Keratinocyte (primary cell): ENCODE data around the gene PRKCG. TPM values are rescaled to one million over a fixed set of nuclear protein-coding genes. Genes with fewer than 3 reads are reported as not detected.

Experiments used
- DNase-seq: peaks from one replicate; pipeline ENCODE4 v3.0.0-alpha.2; 2011; ENCODE audit warnings: low read depth, missing footprints, low spot score
- FAIRE-seq: peaks from 2 replicates; lab custom pipeline; 2011; peaks lifted over from hg19 to GRCh38; lab: Jason Lieb, UNC
- H2AFZ ChIP-seq: 2 replicates; pipeline ENCODE4 v1.6.0; 2012; ENCODE audit warnings: low read length, control low read depth, inconsistent platforms; ENCODE audit not compliant: control insufficient read depth
- H3K27ac ChIP-seq: 2 replicates; pipeline ENCODE4 v1.5.1; 2011; ENCODE audit warnings: low read length; ENCODE audit not compliant: control insufficient read depth, insufficient read depth
- H3K27me3 ChIP-seq: 3 replicates; pipeline ENCODE4 v1.6.0; 2011; ENCODE audit warnings: low read length; ENCODE audit not compliant: control insufficient read depth, insufficient read depth; ENCODE audit errors: extremely low read depth
- H3K36me3 ChIP-seq, 2 experiments: 2 replicates in 1 of 2; 3 replicates in 1 of 2; pipeline ENCODE4 v1.5.1; 2011; ENCODE audit warnings: low read length in 2 of 2, mild to moderate bottlenecking in 1 of 2; ENCODE audit not compliant: control insufficient read depth in 2 of 2, insufficient read depth in 2 of 2; ENCODE audit errors: extremely low read depth in 1 of 2
- H3K4me1 ChIP-seq: 3 replicates; pipeline ENCODE4 v1.5.1; 2011; ENCODE audit warnings: low read length; ENCODE audit not compliant: control insufficient read depth, insufficient read depth; ENCODE audit errors: extremely low read depth
- H3K4me2 ChIP-seq: 3 replicates; pipeline ENCODE4 v1.6.0; 2011; ENCODE audit warnings: low read depth, low read length; ENCODE audit not compliant: control insufficient read depth, insufficient read depth; ENCODE audit errors: extremely low read depth
- H3K4me3 ChIP-seq, 3 experiments: fragments of 200-600 bp in 1 of 3; sonication (generic) in 1 of 3; 2 replicates in 2 of 3; 3 replicates in 1 of 3; pipeline ENCODE4 v1.5.1; 2011 to 2016; ENCODE audit warnings: low read length in 3 of 3, mild to moderate bottlenecking in 3 of 3, control low read depth in 2 of 3, inconsistent platforms in 1 of 3, low read depth in 1 of 3, mixed read lengths in 1 of 3, mixed run types in 1 of 3, moderate library complexity in 1 of 3; ENCODE audit not compliant: control insufficient read depth in 2 of 3, insufficient read depth in 2 of 3; ENCODE audit errors: extremely low read depth in 1 of 3
- H3K79me2 ChIP-seq: 2 replicates; pipeline ENCODE4 v1.6.0; 2012; ENCODE audit warnings: low read length; ENCODE audit not compliant: control insufficient read depth, insufficient read depth
- H3K9ac ChIP-seq: 3 replicates; pipeline ENCODE4 v1.6.0; 2011; ENCODE audit warnings: low read length; ENCODE audit not compliant: control insufficient read depth, insufficient read depth; ENCODE audit errors: extremely low read depth
- H3K9me1 ChIP-seq: 3 replicates; pipeline ENCODE4 v1.6.0; 2011; ENCODE audit warnings: low read length; ENCODE audit not compliant: control insufficient read depth, insufficient read depth; ENCODE audit errors: extremely low read depth
- H3K9me3 ChIP-seq: 2 replicates; pipeline ENCODE4 v1.5.1; 2012; ENCODE audit warnings: low read depth, low read length; ENCODE audit not compliant: control insufficient read depth
- H4K20me1 ChIP-seq: 3 replicates; pipeline ENCODE4 v1.6.0; 2011; ENCODE audit warnings: low read length; ENCODE audit not compliant: control insufficient read depth, insufficient read depth; ENCODE audit errors: extremely low read depth
- CTCF ChIP-seq, 3 experiments: IDR thresholded peaks in 1 of 3; conservative IDR thresholded peaks in 1 of 3; optimal IDR thresholded peaks in 1 of 3; 2 replicates in 2 of 3; 3 replicates in 1 of 3; pipeline versions ENCODE3 to v1.5.1; 2011; ENCODE audit warnings: low read length in 3 of 3, mild to moderate bottlenecking in 3 of 3, moderate library complexity in 2 of 3, control low read depth in 1 of 3, inconsistent platforms in 1 of 3; ENCODE audit not compliant: insufficient read depth in 2 of 3; ENCODE audit errors: extremely low read depth in 1 of 3
- EZH2 ChIP-seq: IDR thresholded peaks from one replicate; pipeline ENCODE4 v1.6.1; 2012; ENCODE audit warnings: inconsistent platforms, mild to moderate bottlenecking, low read length, moderate library complexity
- dilution Hi-C: fragments of 300-500 bp; cut with MboI; formaldehyde crosslinking; loops from one replicate; pipeline ENCODE4 v1.7.0; 2020; ENCODE audit warnings: low sequenced_read_pairs; ENCODE audit not compliant: extremely low pct_ligation_motif_present
- polyA plus RNA-seq, 5 experiments: library from polyadenylated mRNA; depleted of rRNA in 3 of 5; stranded (reverse) in 3 of 5; stranded (forward) in 1 of 5; unstranded in 1 of 5; fragments of >200 nt; gene quantifications; 1 replicate in 1 of 5; 2 replicates in 3 of 5; 3 replicates in 1 of 5; pipeline versions ENCODE4 v1.2.1 to v1.2.3, GENCODE V29; 2011 to 2012; ENCODE audit warnings: missing spikeins in 2 of 5, low read depth in 1 of 5, low replicate concordance in 1 of 5

The PRKCG gene
- polyA plus RNA-seq, 1 donor (not counting 4 experiments of a cell fraction or from before 2014, with no cell fraction given): not detected

- FAIRE-seq (no peak), DNase-seq (no peak)
- H3K9me3 ChIP-seq: no peaks in the 10 kb centered on the region
- peak overlapping the region; percentile 98 for H3K27ac ChIP-seq
- no peaks in the 10 kb centered on the region for H3K9me1 ChIP-seq
- H3K4me1 ChIP-seq: peaks cover 19% of the 10 kb centered on the region
- H3K9ac ChIP-seq: peak overlapping the region; percentile 92
- H3K36me3 ChIP-seq: peaks cover 0 to 4% of the 10 kb centered on the region in 2 experiments
- peak overlapping the region; percentile 80 for H2AFZ ChIP-seq
- H3K4me2 ChIP-seq: peak overlapping the region; percentile 91
- TF ChIP-seq EZH2 (no peak), CTCF (optimal IDR thresholded peaks at IDR 0.05 in 1 of 3, IDR thresholded peaks at IDR 0.05 in 1 of 3, conservative IDR thresholded peaks at IDR 0.05 in 1 of 3; ENCODE audit: extremely low read depth in 1 of 3, insufficient read depth in 2 of 3, low read length in 3 of 3) (no peak)
- H4K20me1 ChIP-seq: no peaks in the 10 kb centered on the region
- H3K27me3 ChIP-seq: no peaks in the 10 kb centered on the region
- dilution Hi-C loops: no loop called here
- peak overlapping the region; percentile 22 to 72 (median 43) for H3K4me3 ChIP-seq
- peaks cover 7% of the 10 kb centered on the region for H3K79me2 ChIP-seq
Observed at GRCh38 chr19:53865918-53866864, 15.8 kb upstream of the PRKCG start.

- Histone ChIP-seq H3K9me3 (no peaks in the 10 kb centered on the region), H3K27me3 (no peaks in the 10 kb centered on the region), H3K4me3 (peak overlapping the region; percentile 65 to 80 (median 72)), H3K9me1 (no peaks in the 10 kb centered on the region), H3K79me2 (peaks cover 7% of the 10 kb centered on the region), H3K4me2 (peak overlapping the region; percentile 91), H2AFZ (peak overlapping the region; percentile 42), H3K36me3 (peaks cover 0 to 4% of the 10 kb centered on the region in 2 experiments), H3K9ac (peak overlapping the region; percentile 92), H3K27ac (peak overlapping the region; percentile 98), H4K20me1 (no peaks in the 10 kb centered on the region), H3K4me1 (peaks cover 19% of the 10 kb centered on the region)
- no peak for TF ChIP-seq EZH2
- no peak for DNase-seq
- dilution Hi-C loops: no loop called here
- FAIRE-seq: no peak
Observed at GRCh38 chr19:53866865-53867224, 15.2 kb upstream of the PRKCG start.
